Glomerular endothelial cell (primary cell): Measurements from ENCODE around the gene TOMM22. TPM values are rescaled to one million over a fixed set of nuclear protein-coding genes. Genes with fewer than 3 reads are reported as not detected.
A peak's percentile ranks its signal among the peaks of the same experiment; 100 is the strongest.

Experiments
- DNase-seq: peaks from one replicate; pipeline ENCODE4 v3.0.0-alpha.2; 2011; ENCODE audit warnings: low read depth, low spot score; ENCODE audit errors: extremely low read depth
- total RNA-seq: library from RNA; depleted of rRNA; stranded (reverse); fragments of >200 nt; gene quantifications from 2 replicates; pipeline ENCODE4 v1.2.3, GENCODE V29; 2015

The TOMM22 gene
- total RNA-seq, 1 donor from 2014 or later, result 38.9 TPM

- no peak for DNase-seq
Measured at GRCh38 chr22:38694940-38695339, 13.2 kb downstream of the TOMM22 start.

DNA sequence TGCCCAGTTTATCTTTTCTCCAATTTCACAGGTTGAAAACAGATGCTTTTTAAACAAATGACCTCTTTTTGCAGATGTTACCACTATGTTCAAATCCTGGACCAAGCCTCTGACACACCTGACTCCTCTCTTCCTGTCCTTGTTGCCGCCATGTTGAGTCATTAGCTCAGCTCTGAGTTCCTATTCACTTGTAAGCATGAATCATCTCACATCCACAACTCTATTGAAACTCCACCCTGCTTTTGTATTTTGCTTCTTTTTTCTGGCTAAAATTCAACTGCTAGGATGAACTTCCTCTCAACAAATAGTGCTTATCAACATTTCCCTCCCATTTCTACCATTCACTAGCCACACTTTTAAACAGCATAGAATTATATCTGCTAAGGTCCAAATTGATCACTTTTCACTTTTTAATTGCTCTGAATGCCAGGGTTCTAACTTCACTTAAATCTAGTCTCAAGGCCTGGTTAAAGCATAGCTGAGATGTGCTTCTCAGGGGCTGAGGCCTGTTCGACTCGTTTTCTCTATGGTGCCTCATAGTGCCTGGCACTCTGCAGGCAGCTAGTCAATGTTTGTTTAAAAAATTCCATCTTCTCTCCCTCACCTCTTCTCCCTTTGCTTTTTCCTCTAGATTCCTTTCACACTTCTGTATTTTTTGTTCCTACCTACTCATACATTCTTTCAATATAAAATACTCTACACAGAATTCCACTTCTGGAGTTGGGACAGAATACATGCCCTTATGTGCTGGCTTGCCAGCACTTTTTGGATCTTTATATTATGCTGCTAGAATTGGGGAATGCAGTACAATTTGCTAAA lies 15.1 kb downstream of the TOMM22 start:
- peak; percentile 69 for DNase-seq

GRCh38 chr22:38697425-38698089 lies 15.8 kb downstream of the TOMM22 start:
- no peak for DNase-seq

DNA sequence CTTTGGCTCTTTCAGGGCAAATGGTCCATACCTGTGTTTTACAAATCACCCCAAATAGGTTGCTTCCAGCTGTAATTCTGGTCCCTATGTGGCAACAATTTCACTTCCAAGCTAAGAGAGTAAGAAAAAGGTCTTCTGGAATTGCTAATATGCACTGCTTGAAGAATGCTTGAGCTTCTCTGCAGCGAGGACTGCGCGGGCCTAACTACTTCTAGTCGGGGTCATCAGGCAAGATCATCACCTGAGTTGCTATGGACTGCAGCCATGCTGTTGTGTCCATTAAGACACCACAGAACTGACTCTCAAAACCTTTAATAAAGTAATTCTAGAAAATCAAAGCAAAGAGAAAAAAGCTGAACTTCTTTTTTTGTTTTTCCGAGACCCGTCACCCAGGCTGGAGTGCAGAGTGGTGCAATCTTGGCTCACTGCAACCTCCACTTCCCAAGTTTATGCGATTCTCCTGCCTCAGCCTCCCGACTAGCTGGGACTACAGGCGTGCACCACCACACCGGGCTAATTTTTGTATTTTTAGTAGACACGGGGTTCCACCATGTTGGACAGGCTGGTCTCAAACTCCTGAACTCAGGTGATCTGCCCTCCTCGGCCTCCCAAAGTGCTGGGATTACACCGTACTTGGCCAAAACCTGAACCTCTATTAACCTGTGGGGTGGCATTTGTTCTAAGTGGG lies 16.8 kb downstream of the TOMM22 start:
- no peak for DNase-seq

- no peak for DNase-seq
Measured at GRCh38 chr22:38699143-38699542, 17.4 kb downstream of the TOMM22 start.

- DNase-seq, result no peak
Measured at GRCh38 chr22:38699784-38700183, 18.0 kb downstream of the TOMM22 start.

GRCh38 chr22:38700270-38700788 lies 18.6 kb downstream of the TOMM22 start:
- no peak for DNase-seq

- no peak for DNase-seq
Measured at GRCh38 chr22:38700789-38701628, 19.3 kb downstream of the TOMM22 start, which contains the start of gene JOSD1. Gene JOSD1 (minus strand): TSS chr22:38700943. CDS start chr22:38699987, 956 bp downstream.

- DNase-seq, result no peak
Measured at GRCh38 chr22:38704654-38705234, 23.0 kb downstream of the TOMM22 start.

- peak; percentile 100 for DNase-seq
Measured at GRCh38 chr22:38705235-38706100, 23.7 kb downstream of the TOMM22 start, which contains the start of gene GTPBP1. Gene GTPBP1 (plus strand): TSS chr22:38705944. CDS start chr22:38705956, 12 bp downstream.

- DNase-seq, result no peak
Measured at GRCh38 chr22:38706101-38706900, 24.5 kb downstream of the TOMM22 start.

DNA sequence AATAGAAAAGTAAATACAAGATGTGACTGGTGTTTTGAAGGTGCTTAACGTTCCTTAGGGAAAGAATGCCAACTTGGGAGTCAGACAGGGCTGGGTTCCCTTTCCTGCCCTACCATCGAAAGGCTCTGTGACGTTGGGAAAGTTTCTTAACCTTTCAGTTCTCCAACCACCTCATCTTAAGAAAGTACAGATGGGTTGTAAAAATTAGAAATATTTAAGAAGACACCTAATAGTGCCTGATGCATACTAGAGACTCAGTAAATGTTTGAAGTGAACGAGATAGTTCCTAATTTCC lies 25.1 kb downstream of the TOMM22 start:
- no peak for DNase-seq

GRCh38 chr22:38707346-38707745 lies 25.6 kb downstream of the TOMM22 start:
- DNase-seq, result no peak

DNA sequence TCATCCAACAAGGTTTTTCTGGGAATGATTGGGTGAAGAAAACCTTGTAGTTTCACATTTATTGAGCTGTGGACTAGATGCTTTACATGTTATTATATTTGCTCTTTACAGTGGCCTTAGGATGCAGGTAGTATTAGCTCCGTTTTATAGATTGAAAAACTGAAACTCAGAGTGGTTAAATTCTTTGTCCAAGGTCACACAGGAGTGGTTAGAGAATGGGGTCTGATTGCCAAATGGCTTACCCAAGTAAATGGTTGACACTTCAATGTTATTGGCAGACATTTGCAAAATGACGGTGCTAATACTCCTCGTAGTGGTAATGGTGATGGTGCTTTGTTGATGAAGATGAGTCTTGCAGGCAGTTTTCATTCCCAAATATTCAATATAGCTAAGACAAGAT lies 26.2 kb downstream of the TOMM22 start:
- DNase-seq, result no peak

GRCh38 chr22:38709306-38709705 lies 27.5 kb downstream of the TOMM22 start:
- DNase-seq, result no peak

DNA sequence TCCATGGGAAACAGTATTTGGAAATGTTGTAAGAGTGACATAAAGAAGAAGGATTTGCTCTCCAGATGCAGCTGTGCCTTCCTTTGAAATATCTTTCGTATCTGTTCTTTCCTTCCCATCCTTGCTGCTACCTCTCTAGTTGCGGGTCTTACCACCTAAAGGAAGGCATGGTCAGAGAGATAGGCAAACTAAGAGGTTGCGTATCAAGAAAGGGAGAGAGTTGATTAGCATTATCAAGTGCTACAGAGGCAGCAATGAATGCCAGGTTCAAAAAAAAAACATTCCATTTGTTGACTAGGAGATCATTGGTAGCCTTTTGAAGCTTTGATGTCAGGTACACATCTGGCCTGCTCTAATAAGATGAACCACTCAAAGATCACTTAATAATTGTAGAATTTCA lies 28.6 kb downstream of the TOMM22 start:
- DNase-seq, result no peak

- no peak for DNase-seq
Measured at GRCh38 chr22:38710866-38711265, 29.1 kb downstream of the TOMM22 start.

DNA sequence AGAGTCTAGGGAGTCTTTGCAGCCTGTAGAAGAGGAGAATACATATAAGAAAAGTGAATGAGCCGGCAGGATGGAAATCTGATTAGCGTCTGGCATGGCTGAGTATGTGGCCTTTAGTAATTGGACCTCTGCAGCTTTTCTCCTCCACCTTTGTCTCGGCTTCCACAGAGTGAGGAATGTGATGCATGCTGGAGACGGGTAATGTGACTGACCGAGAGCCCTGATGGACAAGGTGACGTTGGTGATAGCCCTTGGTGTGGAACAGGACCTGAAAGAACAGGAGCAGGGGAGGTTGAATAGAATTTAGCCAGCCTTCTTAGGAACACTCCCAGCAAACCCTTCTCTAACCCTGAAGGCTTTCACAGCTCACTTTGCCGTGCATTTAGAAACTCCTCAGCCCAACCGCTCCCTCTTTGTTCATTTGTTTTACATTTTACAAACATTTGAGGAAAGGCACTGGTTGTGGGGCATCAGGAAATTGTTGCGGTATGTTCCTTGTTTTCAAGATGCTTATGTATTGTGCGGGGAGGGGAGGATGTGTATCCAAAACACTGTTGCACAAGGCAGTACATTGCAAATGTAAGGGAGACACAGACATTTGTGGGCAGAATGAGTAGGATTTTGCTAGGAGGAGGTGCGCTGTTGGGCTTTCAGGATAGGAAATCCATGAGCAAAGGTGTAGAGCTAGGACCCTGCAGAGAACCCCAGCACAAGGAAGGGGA lies 30.9 kb downstream of the TOMM22 start:
- no peak for DNase-seq
